Aorta (tissue), 5 donors: ENCODE data around the gene FAF1. TPM values are rescaled to one million over a fixed set of nuclear protein-coding genes. Genes with fewer than 3 reads are reported as not detected.
"Not testable (repeated sequence)": the region's sequence is repeated elsewhere in the genome, so short reads cannot be mapped to it uniquely, and the experiment has no call there.

ENCODE experiments used
- ATAC-seq: fragments of 200-7000 bp; cut with Tn5 transposase; one replicate; pipeline ENCODE4 v1.9.1; 2022; ENCODE audit warnings: moderate library complexity; ENCODE audit not compliant: low FRiP score
- DNase-seq, 2 donors: peaks; one replicate each; pipeline ENCODE4 v3.0.0-alpha.2; 2020
- H3K27ac ChIP-seq, 2 donors: one replicate each; pipeline ENCODE4 v1.5.1; 2013; ENCODE audit warnings: low read length in 2 of 2, mild to moderate bottlenecking in 2 of 2, moderate library complexity in 2 of 2, control low read depth in 1 of 2, inconsistent platforms in 1 of 2, low read depth in 1 of 2
- H3K27me3 ChIP-seq, 2 donors: one replicate each; pipeline ENCODE4 v1.6.1; 2013; ENCODE audit warnings: control low read depth in 1 of 2, low read length in 1 of 2, mild to moderate bottlenecking in 1 of 2, moderate library complexity in 1 of 2; ENCODE audit not compliant: insufficient read depth in 2 of 2, control insufficient read depth in 1 of 2
- H3K36me3 ChIP-seq, 2 donors: one replicate each; pipeline ENCODE4 v1.6.1; 2013; ENCODE audit warnings: control low read depth in 1 of 2, low read length in 1 of 2, mild to moderate bottlenecking in 1 of 2; ENCODE audit not compliant: insufficient read depth in 2 of 2, control insufficient read depth in 1 of 2
- H3K4me1 ChIP-seq, 2 donors: one replicate each; pipeline ENCODE4 v1.6.1; 2013; ENCODE audit warnings: low read length in 2 of 2, control low read depth in 1 of 2, mild to moderate bottlenecking in 1 of 2, moderate library complexity in 1 of 2; ENCODE audit not compliant: insufficient read depth in 2 of 2, control insufficient read depth in 1 of 2
- H3K4me3 ChIP-seq, 2 donors: one replicate each; pipeline ENCODE4 v1.5.1; 2013; ENCODE audit warnings: low read length in 2 of 2, control low read depth in 1 of 2, mild to moderate bottlenecking in 1 of 2
- H3K9me3 ChIP-seq: one replicate; pipeline ENCODE4 v1.6.1; 2013; ENCODE audit warnings: mild to moderate bottlenecking, low read length; ENCODE audit not compliant: control insufficient read depth
- WGBS, 2 donors: extraction: QIAGEN DNeasy Blood & Tissue Kit; methylation state at CpG; one replicate each; pipeline ENCODE4 v1.1.7; 2013; 5-methylcytosine and 5-hydroxymethylcytosine counted together
- intact Hi-C, 2 donors: fragments of 100-400 bp; cut with DNase I; formaldehyde crosslinking; loops; one replicate each; pipeline versions ENCODE4 v1.14.2 to v1.15.0; 2022
- polyA plus RNA-seq, 2 donors: library from polyadenylated mRNA; stranded (reverse); fragments of 200-250 nt; gene quantifications; one replicate each; pipeline ENCODE4 v1.2.3, GENCODE V29; 2013
- total RNA-seq, 2 donors: library from RNA; stranded (reverse); fragmentation: NEBNext Ultra II Directional; extraction: Animal tissue kit (Norgen Biotek cat#: 25700); gene quantifications; one replicate each; pipeline ENCODE4 v1.2.1, GENCODE V29; 2021
- donor health status: healthy with polysubstance abuse.
- donor health status: Bipolar disorder and iron deficiency.
- donor health status: DM: no; HTN: no; CAD: no.
- donor health status: DM: no; HTN: no; CAD: no.
- donor health status: DM: yes; HTN: yes; CAD: no.

FAF1 gene
- total and polyA plus RNA-seq, 4 donors, result 27.0 to 56.1 (median 43.0) TPM

- H3K9me3 ChIP-seq, result no peaks in the 10 kb centered on the region
- H3K36me3 ChIP-seq, result no peaks in the 10 kb centered on the region
- H3K27ac ChIP-seq, result no peak overlapping the region
- DNase-seq (no peak), ATAC-seq (no peak)
- intact Hi-C loops, result no loop called here
- WGBS, 2 donors, result 95 to 97% methylated on average over 6 of the region's 6 CpGs
- peaks cover 0 to 3% of the 10 kb centered on the region in 2 donors for H3K4me1 ChIP-seq
- H3K4me3 ChIP-seq, result no peak overlapping the region
- no peaks in the 10 kb centered on the region for H3K27me3 ChIP-seq
These were observed 166.5 kb downstream of the FAF1 start for GRCh38 chr1:50793521-50793920.

DNA sequence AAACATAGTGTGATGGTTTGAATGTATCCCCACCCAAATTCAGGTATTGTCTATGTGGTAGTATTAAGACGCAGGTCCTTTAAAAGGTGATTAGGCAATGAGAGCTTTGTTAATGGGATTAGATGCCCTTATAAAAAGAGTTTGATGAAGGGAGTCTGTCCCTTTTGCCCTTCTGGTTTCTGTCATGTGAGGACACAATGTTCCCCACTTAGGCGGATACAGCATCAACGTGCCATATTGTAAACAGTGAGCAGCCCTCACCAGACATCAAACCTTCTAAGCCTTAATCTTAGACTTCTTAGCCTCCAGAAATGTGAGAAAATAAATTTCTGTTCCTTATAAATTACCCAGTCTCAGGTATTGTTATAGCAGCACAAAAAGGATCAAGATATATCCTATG lies 172.8 kb downstream of the FAF1 start:
- H3K27ac ChIP-seq, result no peak overlapping the region
- no peaks in the 10 kb centered on the region for H3K4me1 ChIP-seq
- intact Hi-C loops, result no loop called here
- no peak for DNase-seq
- no peaks in the 10 kb centered on the region for H3K27me3 ChIP-seq
- WGBS, 2 donors, result 93 to 94% methylated on average over 3 of the region's 3 CpGs
- H3K4me3 ChIP-seq, result no peak overlapping the region
- H3K36me3 ChIP-seq, result no peaks in the 10 kb centered on the region
- no peak for ATAC-seq
- H3K9me3 ChIP-seq, result no peaks in the 10 kb centered on the region

GRCh38 chr1:50783286-50783685 lies 176.8 kb downstream of the FAF1 start:
- Histone ChIP-seq H3K4me3 (no peak overlapping the region), H3K27me3 (no peaks in the 10 kb centered on the region), H3K27ac (no peak overlapping the region), H3K4me1 (no peaks in the 10 kb centered on the region), H3K36me3 (peaks cover 0 to 3% of the 10 kb centered on the region in 2 donors), H3K9me3 (no peaks in the 10 kb centered on the region)
- DNase-seq, result no peak
- intact Hi-C loops, result no loop called here
- no peak for ATAC-seq
- 83 to 92% methylated on average over 9 of the region's 9 CpGs for WGBS, 2 donors

DNA sequence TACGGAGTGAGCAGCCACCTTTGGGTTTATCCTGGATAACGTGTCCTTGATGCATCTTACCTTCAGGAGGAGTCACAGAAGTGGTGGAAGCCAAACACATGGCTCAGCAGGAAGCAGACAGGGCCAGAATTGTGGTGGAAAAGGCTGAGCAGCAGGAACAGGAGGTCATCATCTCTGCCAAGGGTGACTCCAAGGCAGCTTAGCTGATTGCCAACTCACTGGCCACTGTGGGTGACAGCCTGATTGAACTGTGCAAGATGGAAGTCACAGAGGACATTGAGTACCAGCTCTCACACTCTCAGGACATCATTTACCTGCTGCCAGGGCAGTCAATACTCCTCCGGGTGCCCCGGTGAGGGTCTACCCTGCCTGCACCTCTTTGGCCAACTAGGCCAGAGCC lies 179.3 kb downstream of the FAF1 start:
- 96 to 97% methylated on average over 4 of the region's 4 CpGs for WGBS, 2 donors
- H3K27ac ChIP-seq, result no peak overlapping the region
- H3K9me3 ChIP-seq, result no peaks in the 10 kb centered on the region
- no peaks in the 10 kb centered on the region for H3K4me1 ChIP-seq
- intact Hi-C loops, result no loop called here
- H3K36me3 ChIP-seq, result peaks cover 0 to 3% of the 10 kb centered on the region in 2 donors
- ATAC-seq (no peak), DNase-seq (no peak)
- H3K27me3 ChIP-seq, result no peaks in the 10 kb centered on the region
- H3K4me3 ChIP-seq, result no peak overlapping the region

DNA sequence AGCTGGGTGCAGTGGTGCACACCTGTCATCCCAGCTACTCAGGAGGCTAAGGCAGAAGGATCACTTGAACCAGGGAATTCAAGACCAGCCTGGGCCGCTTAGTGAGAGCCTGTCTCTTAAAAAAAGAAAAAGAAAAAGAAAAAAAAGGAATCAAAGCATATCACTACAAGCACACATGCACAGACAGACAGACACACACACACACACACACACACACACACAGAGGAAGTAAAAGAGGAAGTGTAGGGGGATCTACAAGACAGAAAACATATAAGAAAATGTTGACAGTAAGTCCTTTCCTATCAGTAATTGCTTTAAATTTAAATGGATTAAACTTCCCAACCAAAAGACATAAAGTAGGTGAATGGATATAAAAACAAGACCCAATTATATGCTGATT lies 180.3 kb downstream of the FAF1 start:
- DNase-seq (no peak), ATAC-seq (no peak)
- Histone ChIP-seq H3K27me3 (no peaks in the 10 kb centered on the region), H3K4me3 (no peak overlapping the region), H3K4me1 (no peaks in the 10 kb centered on the region), H3K27ac (no peak overlapping the region), H3K9me3 (no peaks in the 10 kb centered on the region), H3K36me3 (peaks cover 0 to 3% of the 10 kb centered on the region in 2 donors)
- intact Hi-C loops, result loop anchor here (5.0 to 10.0 kb wide), 4 partner anchors 145 to 265 kb away; partner anchors contain the start of gene FAF1 (in 1 of the 2)
- 98 to 100% methylated on average over 1 of the region's 1 CpG for WGBS, 2 donors

- Histone ChIP-seq H3K9me3 (no peaks in the 10 kb centered on the region), H3K4me3 (no peak overlapping the region), H3K27me3 (no peaks in the 10 kb centered on the region), H3K36me3 (peaks cover 0 to 3% of the 10 kb centered on the region in 2 donors), H3K27ac (no peak overlapping the region), H3K4me1 (no peaks in the 10 kb centered on the region)
- WGBS, 2 donors, result 83 to 90% methylated on average over 1 of the region's 1 CpG
- intact Hi-C loops, result loop anchor here (2.0 to 10.0 kb wide), 5 partner anchors 149 to 413 kb away; partner anchors contain the start of gene FAF1 (in 1 of the 2)
- ATAC-seq (no peak), DNase-seq (no peak)
These were observed 184.3 kb downstream of the FAF1 start for GRCh38 chr1:50775740-50776139.

GRCh38 chr1:50774759-50775351 lies 185.2 kb downstream of the FAF1 start:
- ATAC-seq (no peak), DNase-seq (no peak)
- no peaks in the 10 kb centered on the region for H3K27me3 ChIP-seq
- no peak overlapping the region for H3K4me3 ChIP-seq
- H3K27ac ChIP-seq, result no peak overlapping the region
- intact Hi-C loops, result loop anchor here (2.0 to 10.0 kb wide), 5 partner anchors 150 to 414 kb away; partner anchors contain the start of gene FAF1 (in 1 of the 2)
- no peaks in the 10 kb centered on the region for H3K9me3 ChIP-seq
- 1 to 2% methylated on average over 2 of the region's 2 CpGs for WGBS, 2 donors
- no peaks in the 10 kb centered on the region for H3K4me1 ChIP-seq
- H3K36me3 ChIP-seq, result no peaks in the 10 kb centered on the region

GRCh38 chr1:50766688-50767087 lies 193.4 kb downstream of the FAF1 start:
- Histone ChIP-seq H3K27me3 (no peaks in the 10 kb centered on the region), H3K9me3 (no peaks in the 10 kb centered on the region), H3K4me1 (no peaks in the 10 kb centered on the region), H3K36me3 (no peaks in the 10 kb centered on the region), H3K4me3 (no peak overlapping the region), H3K27ac (no peak overlapping the region)
- ATAC-seq (no peak), DNase-seq (no peak)
- intact Hi-C loops, result no loop called here

DNA sequence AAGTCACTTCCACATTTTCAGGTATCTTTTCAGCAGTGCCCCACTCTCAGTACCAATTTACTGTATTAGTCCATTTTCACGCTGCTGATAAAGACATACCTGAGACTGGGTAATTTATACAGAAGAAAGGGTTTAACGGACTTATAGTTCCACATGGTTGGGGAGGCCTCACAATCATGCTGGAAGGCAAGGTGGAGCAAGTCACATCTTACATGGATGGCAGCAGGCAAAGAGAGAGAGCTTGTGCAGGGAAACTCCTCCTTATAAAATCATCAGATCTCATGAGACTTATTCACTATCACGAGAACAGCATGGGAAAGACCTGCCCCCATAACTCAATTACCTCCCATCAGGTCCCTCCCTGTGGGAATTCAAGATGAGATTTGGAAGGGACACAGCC lies 203.5 kb downstream of the FAF1 start:
- H3K36me3 ChIP-seq, H3K4me3 ChIP-seq, H3K9me3 ChIP-seq, H3K27ac ChIP-seq, H3K4me1 ChIP-seq, DNase-seq, H3K27me3 ChIP-seq, intact Hi-C loops, ATAC-seq: not testable (repeated sequence)
- WGBS, 2 donors, result 94 to 97% methylated on average over 3 of the region's 3 CpGs
